K562 (cell line): ENCODE data around the gene C1QTNF6. TPM values are rescaled to one million over a fixed set of nuclear protein-coding genes. Genes with fewer than 3 reads are reported as not detected.

ENCODE experiments used
- ATAC-seq: fragments of 200-7000 bp; cut with Tn5 transposase; 3 replicates; pipeline ENCODE4 v1.9.1; 2020; ENCODE audit warnings: moderate library complexity
- BruUV-seq: library from RNA; stranded (reverse); fragments of 400-500 nt; replicated peaks from 2 replicates; lab custom pipeline; 2021; lab: Mats Ljungman, UMichigan
- CTCF ChIA-PET: fragments of 300-600 bp; formaldehyde crosslinking; extraction: SDS; loops from one replicate; lab custom pipeline; 2021; ENCODE audit warnings: low intra/inter-chr PET ratio; lab: Yijun Ruan, JAX
- POLR2A ChIA-PET: fragments of 300-600, 350-650 bp; sonication (Branson Sonifier 250); formaldehyde crosslinking; extraction: SDS; loops from one replicate; lab custom pipeline; 2021; ENCODE audit warnings: antibody characterized with exemption, inconsistent platforms; lab: Yijun Ruan, JAX
- DNase-seq, 4 experiments: peaks; one replicate each; pipeline versions ENCODE4 v3.0.0 to v3.0.0-alpha.2; 2011 to 2018; ENCODE audit warnings: low spot score in 3 of 4, mixed read lengths in 3 of 4; ENCODE audit errors: extremely low read depth in 1 of 4
- FAIRE-seq: peaks from 2 replicates; lab custom pipeline; 2011; peaks lifted over from hg19 to GRCh38; lab: Jason Lieb, UNC
- H2AFZ ChIP-seq: 2 replicates; pipeline ENCODE4 v1.6.0; 2011; ENCODE audit warnings: low read depth, low read length, control low read depth, inconsistent platforms
- H3K27ac ChIP-seq: fragments of 200-600 bp; 3 replicates; pipeline ENCODE4 v1.8.0; 2011; ENCODE audit warnings: low read depth, mild to moderate bottlenecking, control low read depth, inconsistent platforms, low read length, moderate library complexity, mixed read lengths; ENCODE audit errors: extremely low read depth
- H3K27me3 ChIP-seq, 2 experiments: fragments of 300-600 bp in 1 of 2; 2 replicates in 1 of 2; 3 replicates in 1 of 2; pipeline versions ENCODE4 v1.6.0 to v1.8.0; 2011; ENCODE audit warnings: inconsistent platforms in 2 of 2, low read length in 2 of 2, mild to moderate bottlenecking in 1 of 2, mixed read lengths in 1 of 2, moderate library complexity in 1 of 2; ENCODE audit not compliant: control insufficient read depth in 2 of 2, insufficient read depth in 2 of 2
- H3K36me3 ChIP-seq: fragments of 300-600 bp; 3 replicates; pipeline ENCODE4 v1.8.0; 2011; ENCODE audit warnings: mild to moderate bottlenecking, low read length, inconsistent platforms; ENCODE audit not compliant: control insufficient read depth, insufficient read depth
- H3K4me1 ChIP-seq, 2 experiments: fragments of 200-600 bp in 1 of 2; replicated peaks in 1 of 2; 2 replicates in 1 of 2; 3 replicates in 1 of 2; pipeline versions ENCODE4 v1.5.1 to v1.8.0; 2011; ENCODE audit warnings: inconsistent platforms in 2 of 2, low read length in 2 of 2, mild to moderate bottlenecking in 1 of 2, mixed read lengths in 1 of 2, moderate library complexity in 1 of 2; ENCODE audit not compliant: control insufficient read depth in 2 of 2, insufficient read depth in 2 of 2
- H3K4me2 ChIP-seq: 2 replicates; pipeline ENCODE4 v1.6.1; 2011; ENCODE audit warnings: low read length, control low read depth, inconsistent platforms, mixed read lengths; ENCODE audit not compliant: insufficient read depth
- H3K4me3 ChIP-seq: fragments of 200-600 bp; sonication (generic), shearing (Covaris generic); 2 replicates; pipeline ENCODE4 v1.5.1; 2016; ENCODE audit warnings: control low read depth, inconsistent platforms
- H3K79me2 ChIP-seq: fragments of 200-600 bp; 3 replicates; pipeline ENCODE4 v1.8.0; 2011; ENCODE audit warnings: low read length, inconsistent platforms; ENCODE audit not compliant: control insufficient read depth, insufficient read depth
- H3K9ac ChIP-seq, 2 experiments: 2 replicates each; pipeline versions ENCODE4 v1.6.0 to v1.6.1; 2011; ENCODE audit warnings: low read depth in 2 of 2, low read length in 2 of 2, control low read depth in 1 of 2, inconsistent platforms in 1 of 2, mild to moderate bottlenecking in 1 of 2, mixed read lengths in 1 of 2; ENCODE audit not compliant: insufficient read depth in 1 of 2
- H3K9me1 ChIP-seq: one replicate; pipeline ENCODE4 v1.6.0; 2011; ENCODE audit warnings: inconsistent platforms, mild to moderate bottlenecking, low read length, moderate library complexity; ENCODE audit not compliant: control insufficient read depth, insufficient read depth
- H3K9me3 ChIP-seq: replicated peaks from 2 replicates; pipeline ENCODE4 v1.5.1; 2011; ENCODE audit warnings: low read depth, low read length, inconsistent platforms; ENCODE audit not compliant: control insufficient read depth, insufficient read depth
- H4K20me1 ChIP-seq: replicated peaks from 2 replicates; pipeline ENCODE4 v1.6.1; 2011; ENCODE audit warnings: low read length, inconsistent platforms, mixed read lengths; ENCODE audit not compliant: control insufficient read depth, insufficient read depth
- CBFA2T3 ChIP-seq: fragments of 450-650 bp; IDR thresholded peaks from 2 replicates; pipeline ENCODE4 v1.6.1; 2017
- CHD2 ChIP-seq: IDR thresholded peaks from 2 replicates; pipeline ENCODE4 v1.6.1; 2011; ENCODE audit warnings: low read depth, low read length
- COPS2 ChIP-seq: fragments of 450-650 bp; conservative IDR thresholded peaks from 2 replicates; pipeline ENCODE4 v1.6.1; 2016; ENCODE audit warnings: mild to moderate bottlenecking, moderate library complexity
- EGR1 ChIP-seq: fragments of 450-650 bp; conservative IDR thresholded peaks from 2 replicates; pipeline ENCODE4 v1.6.1; 2017; ENCODE audit warnings: mild to moderate bottlenecking
- FUS ChIP-seq: fragments of 200-400 bp; formaldehyde crosslinking; optimal IDR thresholded peaks from 2 replicates; pipeline ENCODE3; 2017; ENCODE audit warnings: low read depth, low read length
- GATA2 ChIP-seq: sonication (generic); formaldehyde crosslinking; IDR thresholded peaks from 2 replicates; pipeline ENCODE4 v1.4.0; 2020; ENCODE audit warnings: mild to moderate bottlenecking, missing genetic modification reagents
- IRF9 ChIP-seq: fragments of 450-650 bp; IDR thresholded peaks from 2 replicates; pipeline ENCODE4 v1.6.1; 2016; ENCODE audit warnings: missing biosample characterization, missing genetic modification characterization
- L3MBTL2 ChIP-seq: fragments of 450-650 bp; IDR thresholded peaks from 2 replicates; pipeline ENCODE4 v1.6.1; 2016; ENCODE audit warnings: mild to moderate bottlenecking, moderate library complexity
- MAFF ChIP-seq: IDR thresholded peaks from 2 replicates; pipeline ENCODE4 v1.6.1; 2012; ENCODE audit warnings: low read length, improper control_type of control experiment
- SREBF2 ChIP-seq: sonication (generic); formaldehyde crosslinking; IDR thresholded peaks from 2 replicates; pipeline ENCODE4 v1.4.0; 2020; ENCODE audit warnings: mild to moderate bottlenecking, missing genetic modification reagents
- TAL1 ChIP-seq: fragments of 450-650 bp; IDR thresholded peaks from 2 replicates; pipeline ENCODE4 v1.6.1; 2016; ENCODE audit warnings: mild to moderate bottlenecking
- THRAP3 ChIP-seq: fragments of 450-650 bp; IDR thresholded peaks from 2 replicates; pipeline ENCODE4 v1.6.1; 2016; ENCODE audit warnings: mild to moderate bottlenecking, inconsistent platforms, borderline replicate concordance
- WGBS: fragments of 100-300 bp; shearing (Covaris generic); methylation state at CpG from one replicate; pipeline ENCODE4 v1.1.6; 2016; ENCODE audit warnings: low coverage, mixed read lengths; ENCODE audit not compliant: insufficient coverage; ENCODE audit errors: missing lambda C conversion rate; 5-methylcytosine and 5-hydroxymethylcytosine counted together
- in situ Hi-C: fragments of 300-500 bp; cut with MboI; formaldehyde crosslinking; loops from 4 replicates; pipeline ENCODE4 v1.15.0; 2018; ENCODE audit warnings: inconsistent platforms, mixed read lengths
- intact Hi-C: fragments of 100-400 bp; cut with micrococcal nuclease; formaldehyde crosslinking; loops from 2 replicates; pipeline ENCODE4 v1.14.2; 2022
- polyA plus RNA-seq, 8 experiments: library from polyadenylated mRNA; depleted of rRNA in 4 of 8; stranded (reverse) in 5 of 8; unstranded in 3 of 8; fragments of >200 nt; fragmentation: Nextera tagmentation in 2 of 8; fragmentation: Illumina TruSeq in 1 of 8; extraction: Ambion mirVana in 2 of 8; extraction: Trizol in 1 of 8; gene quantifications; 2 replicates each; pipeline versions ENCODE4 v1.2.1 to v1.2.3, GENCODE V29; 2011 to 2014; ENCODE audit warnings: inconsistent platforms in 1 of 8, missing spikeins in 1 of 8
- total RNA-seq, 7 experiments: library from RNA; depleted of rRNA in 6 of 7; stranded (reverse); fragments of >200 nt in 6 of 7; fragmentation: Illumina TruSeq in 2 of 7; extraction: Trizol in 2 of 7; gene quantifications; 2 replicates each; pipeline versions ENCODE4 v1.2.1 to v1.2.3, GENCODE V29; 2011 to 2021; ENCODE audit warnings: low replicate concordance in 1 of 7

The C1QTNF6 gene
- total and polyA plus RNA-seq, 9 of the 15 experiments (the other 6 are each of a cell fraction or from before 2014, with no cell fraction given) = 0.18 to 0.92 (median 0.55) TPM

GRCh38 chr22:37175414-37176281, 12.4 kb downstream of the C1QTNF6 start (continued):
- TF ChIP-seq IRF9 (tag) = no peak
- no peak for TF ChIP-seq THRAP3
- TF ChIP-seq EGR1 = no peak

GRCh38 chr22:37174964-37175363, 13.1 kb downstream of the C1QTNF6 start:
- no peak overlapping the region for H3K4me2 ChIP-seq
- 2% methylated on average over 6 of the region's 9 CpGs for WGBS
- H3K4me1 ChIP-seq = peaks cover 0 to 13% of the 10 kb centered on the region in 2 experiments; a peak in 2 of 5 replicates
- H4K20me1 ChIP-seq = no peaks in the 10 kb centered on the region
- POLR2A ChIA-PET = interaction anchor here (0.5 to 1.2 kb wide), 2 partner anchors 9 to 69 kb away, joined by 3 read pairs; partner anchors contain the start of gene RAC2
- no peak for TF ChIP-seq SREBF2 (CRISPR knock-in tag)
- no peak for TF ChIP-seq FUS
- no peak for TF ChIP-seq MAFF
- 0 out of 2 replicates have a peak, but pooled peaks have one; percentile 8 for TF ChIP-seq TAL1
- no peak for TF ChIP-seq L3MBTL2
- 0 out of 2 replicates have a peak, but pooled peaks have one; percentile 14 for TF ChIP-seq GATA2
- TF ChIP-seq CHD2 = peak; percentile 56; the same call in 1 of the 2 replicates
- no peak for TF ChIP-seq COPS2
- peak; percentile 39 for TF ChIP-seq CBFA2T3
- no peak for DNase-seq
- H3K9me3 ChIP-seq = no peaks in the 10 kb centered on the region
- no TSS peak for BruUV-seq
- H3K9ac ChIP-seq = no peak overlapping the region
- H3K4me3 ChIP-seq = no peak overlapping the region
- H3K27ac ChIP-seq = no peak overlapping the region
- H3K79me2 ChIP-seq = no peaks in the 10 kb centered on the region
- no peaks in the 10 kb centered on the region for H3K9me1 ChIP-seq
- CTCF ChIA-PET = no interaction called here
- H3K27me3 ChIP-seq = peaks cover 9 to 37% of the 10 kb centered on the region in 2 experiments; a peak in 4 of 5 replicates
- no peak overlapping the region for H2AFZ ChIP-seq
- intact Hi-C loops (no loop called here), in situ Hi-C loops (no loop called here)
- no peak for ATAC-seq
- no peaks in the 10 kb centered on the region for H3K36me3 ChIP-seq
- FAIRE-seq = no peak
